DND-41 (cell line): ENCODE results near the gene CAMK1.
A peak's percentile ranks its signal among the peaks of the same experiment; 100 is the strongest.

Experiments used
- ATAC-seq: fragments of 200-7000 bp; cut with Tn5 transposase; 3 replicates; pipeline ENCODE4 v1.9.1; 2021; ENCODE audit warnings: low read depth; ENCODE audit not compliant: insufficient read depth
- DNase-seq: peaks from one replicate; pipeline ENCODE4 v3.0.0-alpha.2; 2020
- H2AFZ ChIP-seq: 2 replicates; pipeline ENCODE4 v1.6.0; 2012; ENCODE audit warnings: low read depth, low read length
- H3K27ac ChIP-seq: 2 replicates; pipeline ENCODE4 v1.5.1; 2012; ENCODE audit warnings: low read length, inconsistent platforms
- H3K27me3 ChIP-seq: fragments of 200-600 bp; sonication (generic); 2 replicates; pipeline ENCODE4 v1.6.0; 2012; ENCODE audit warnings: low read length, mild to moderate bottlenecking, inconsistent platforms; ENCODE audit not compliant: insufficient read depth, poor library complexity
- H3K36me3 ChIP-seq: 2 replicates; pipeline ENCODE4 v1.5.1; 2012; ENCODE audit warnings: low read length, inconsistent platforms; ENCODE audit not compliant: insufficient read depth
- H3K4me1 ChIP-seq: 2 replicates; pipeline ENCODE4 v1.5.1; 2012; ENCODE audit warnings: mild to moderate bottlenecking, low read length; ENCODE audit not compliant: insufficient read depth
- H3K4me2 ChIP-seq: 2 replicates; pipeline ENCODE4 v1.6.0; 2012; ENCODE audit warnings: mild to moderate bottlenecking, moderate library complexity, low read length, inconsistent platforms; ENCODE audit not compliant: insufficient read depth
- H3K4me3 ChIP-seq, 2 experiments: fragments of 200-600 bp in 1 of 2; shearing (Covaris generic) in 1 of 2; 2 replicates each; pipeline ENCODE4 v1.5.1; 2012 to 2016; ENCODE audit warnings: inconsistent platforms in 2 of 2, low read length in 2 of 2, mild to moderate bottlenecking in 2 of 2, low read depth in 1 of 2, moderate library complexity in 1 of 2
- H3K79me2 ChIP-seq: 2 replicates; pipeline ENCODE4 v1.6.0; 2012; ENCODE audit warnings: low read length, inconsistent platforms; ENCODE audit not compliant: insufficient read depth
- H3K9ac ChIP-seq: 2 replicates; pipeline ENCODE4 v1.6.0; 2012; ENCODE audit warnings: low read depth, mild to moderate bottlenecking, inconsistent platforms, low read length, moderate library complexity
- H3K9me3 ChIP-seq: 2 replicates; pipeline ENCODE4 v1.5.1; 2012; ENCODE audit warnings: low read length, moderate library complexity, mild to moderate bottlenecking, inconsistent platforms; ENCODE audit not compliant: insufficient read depth, severe bottlenecking
- H4K20me1 ChIP-seq: 2 replicates; pipeline ENCODE4 v1.6.0; 2012; ENCODE audit warnings: low read length; ENCODE audit not compliant: insufficient read depth
- CTCF ChIP-seq: IDR thresholded peaks from 2 replicates; pipeline ENCODE4 v1.5.1; 2012; ENCODE audit warnings: borderline replicate concordance, low read length, moderate library complexity, mild to moderate bottlenecking; ENCODE audit not compliant: poor library complexity, severe bottlenecking; ENCODE audit errors: extremely low read depth
- EZH2 ChIP-seq: IDR thresholded peaks from 3 replicates; pipeline ENCODE4 v1.6.1; 2012; ENCODE audit warnings: borderline replicate concordance, low read depth, mild to moderate bottlenecking, moderate library complexity, low read length, inconsistent platforms; ENCODE audit not compliant: severe bottlenecking

The CAMK1 gene

GRCh38 chr3:9769012-9769411 lies 735 bp downstream of the CAMK1 start:
- H3K9me3 ChIP-seq = no peaks in the 10 kb centered on the region
- no peak overlapping the region for H3K9ac ChIP-seq
- no peaks in the 10 kb centered on the region for H3K36me3 ChIP-seq
- no peak overlapping the region for H3K27ac ChIP-seq
- no peak for DNase-seq
- no peaks in the 10 kb centered on the region for H3K27me3 ChIP-seq
- H2AFZ ChIP-seq = no peak overlapping the region
- peak; percentile 11; the same call in 1 of the 3 replicates for ATAC-seq
- 0 out of 2 replicates have a peak, but pooled peaks cover 7% of the 10 kb centered on the region for H4K20me1 ChIP-seq
- H3K4me2 ChIP-seq = no peak overlapping the region
- no peaks in the 10 kb centered on the region for H3K4me1 ChIP-seq
- H3K4me3 ChIP-seq = no peak overlapping the region
- H3K79me2 ChIP-seq = no peaks in the 10 kb centered on the region
- TF ChIP-seq EZH2 (no peak), CTCF (no peak)

GRCh38 chr3:9768141-9768775 lies 1.5 kb downstream of the CAMK1 start:
- no peaks in the 10 kb centered on the region for H3K27me3 ChIP-seq
- no peaks in the 10 kb centered on the region for H3K36me3 ChIP-seq
- no peak overlapping the region for H2AFZ ChIP-seq
- H3K9ac ChIP-seq = no peak overlapping the region
- H3K27ac ChIP-seq = no peak overlapping the region
- no peaks in the 10 kb centered on the region for H3K79me2 ChIP-seq
- no peak for ATAC-seq
- 0 out of 2 replicates have a peak, but pooled peaks cover 7% of the 10 kb centered on the region for H4K20me1 ChIP-seq
- no peaks in the 10 kb centered on the region for H3K4me1 ChIP-seq
- no peaks in the 10 kb centered on the region for H3K9me3 ChIP-seq
- H3K4me2 ChIP-seq = no peak overlapping the region
- no peak for DNase-seq
- H3K4me3 ChIP-seq = no peak overlapping the region
- TF ChIP-seq EZH2 (no peak), CTCF (no peak)

GRCh38 chr3:9767418-9767817 lies 2.3 kb downstream of the CAMK1 start:
- no peak overlapping the region for H2AFZ ChIP-seq
- ATAC-seq (no peak), DNase-seq (no peak)
- H3K27me3 ChIP-seq = no peaks in the 10 kb centered on the region
- no peak overlapping the region for H3K4me3 ChIP-seq
- no peak overlapping the region for H3K27ac ChIP-seq
- H4K20me1 ChIP-seq = 0 out of 2 replicates have a peak, but pooled peaks cover 7% of the 10 kb centered on the region
- no peaks in the 10 kb centered on the region for H3K36me3 ChIP-seq
- TF ChIP-seq CTCF = no peak
- no peak for TF ChIP-seq EZH2
- H3K79me2 ChIP-seq = no peaks in the 10 kb centered on the region
- H3K4me2 ChIP-seq = no peak overlapping the region
- H3K9me3 ChIP-seq = no peaks in the 10 kb centered on the region
- H3K9ac ChIP-seq = no peak overlapping the region
- no peaks in the 10 kb centered on the region for H3K4me1 ChIP-seq

- Histone ChIP-seq H3K4me3 (no peak overlapping the region), H3K4me2 (no peak overlapping the region), H3K9ac (no peak overlapping the region), H3K27me3 (no peaks in the 10 kb centered on the region), H3K27ac (no peak overlapping the region), H2AFZ (no peak overlapping the region), H3K4me1 (no peaks in the 10 kb centered on the region), H3K9me3 (no peaks in the 10 kb centered on the region), H3K36me3 (no peaks in the 10 kb centered on the region), H3K79me2 (no peaks in the 10 kb centered on the region), H4K20me1 (0 out of 2 replicates have a peak, but pooled peaks cover 7% of the 10 kb centered on the region)
- TF ChIP-seq EZH2 = no peak
- TF ChIP-seq CTCF = no peak
- DNase-seq (no peak), ATAC-seq (no peak)
These were observed 3.9 kb downstream of the CAMK1 start for GRCh38 chr3:9765865-9766264.
